K562 (cell line): ENCODE data around the gene TBPL2. TPM values are rescaled to one million over a fixed set of nuclear protein-coding genes. Genes with fewer than 3 reads are reported as not detected.
A peak's percentile ranks its signal among the peaks of the same experiment; 100 is the strongest.

Experiments
- BRF2 ChIP-seq: IDR thresholded peaks from 3 replicates; pipeline ENCODE4 v1.6.1; 2011; ENCODE audit warnings: borderline replicate concordance, mild to moderate bottlenecking; ENCODE audit not compliant: insufficient read length, insufficient read depth
- CBFA2T2 ChIP-seq: fragments of 450-650 bp; conservative IDR thresholded peaks from 2 replicates; pipeline ENCODE4 v1.6.1; 2017; ENCODE audit warnings: mild to moderate bottlenecking
- CREM ChIP-seq: IDR thresholded peaks from 2 replicates; pipeline ENCODE4 v1.6.1; 2014; ENCODE audit warnings: antibody characterized with exemption, low read depth
- ERF ChIP-seq: fragments of 450-650 bp; formaldehyde crosslinking; IDR thresholded peaks from 2 replicates; pipeline ENCODE4 v1.4.0; 2020; ENCODE audit warnings: mild to moderate bottlenecking, mixed read lengths
- HES1 ChIP-seq: fragments of 450-650 bp; IDR thresholded peaks from 2 replicates; pipeline ENCODE4 v1.6.1; 2016; ENCODE audit warnings: low read depth, mild to moderate bottlenecking, moderate library complexity
- KLF16 ChIP-seq: IDR thresholded peaks from 2 replicates; pipeline ENCODE4 v1.6.1; 2016; ENCODE audit warnings: antibody characterized with exemption
- MCM3 ChIP-seq: fragments of 450-650 bp; IDR thresholded peaks from 2 replicates; pipeline ENCODE4 v1.6.1; 2016
- NR3C1 ChIP-seq: sonication (generic); formaldehyde crosslinking; IDR thresholded peaks from 2 replicates; pipeline ENCODE4 v1.8.1; 2022; ENCODE audit warnings: missing genetic modification reagents
- POLR2G ChIP-seq: fragments of 200-400 bp; formaldehyde crosslinking; IDR thresholded peaks from 2 replicates; pipeline ENCODE4 v1.6.1; 2017; ENCODE audit warnings: low read depth, mild to moderate bottlenecking, antibody characterized with exemption, low read length, moderate library complexity
- RBM22 ChIP-seq: fragments of 200-400 bp; formaldehyde crosslinking; IDR thresholded peaks from 2 replicates; pipeline ENCODE4 v1.6.1; 2018; ENCODE audit warnings: low read length, low read depth; ENCODE audit not compliant: poor library complexity, severe bottlenecking
- RNF2 ChIP-seq: sonication (generic); IDR thresholded peaks from 2 replicates; pipeline ENCODE4 v1.6.1; 2016
- SMAD4 ChIP-seq: fragments of 250-450 bp; sonication (Bioruptor Pico); conservative IDR thresholded peaks from 2 replicates; pipeline ENCODE4 v1.8.0; 2021; ENCODE audit warnings: inconsistent platforms, mild to moderate bottlenecking, moderate library complexity
- SRSF9 ChIP-seq: fragments of 200-400 bp; formaldehyde crosslinking; IDR thresholded peaks from 2 replicates; pipeline ENCODE4 v1.6.1; 2017; ENCODE audit warnings: low read depth, low read length, borderline replicate concordance
- ZNF217 ChIP-seq: sonication (generic); formaldehyde crosslinking; IDR thresholded peaks from 2 replicates; pipeline ENCODE4 v1.8.0; 2022; ENCODE audit warnings: mild to moderate bottlenecking, missing genetic modification reagents
- ZNF507 ChIP-seq: conservative IDR thresholded peaks from 2 replicates; pipeline ENCODE4 v1.6.1; 2017; ENCODE audit warnings: missing genetic modification characterization, missing compliant biosample characterization
- ZNF57 ChIP-seq: fragments of 450-650 bp; formaldehyde crosslinking; IDR thresholded peaks from 2 replicates; pipeline ENCODE4 v1.4.0; 2020; ENCODE audit warnings: mild to moderate bottlenecking, moderate library complexity
- polyA plus RNA-seq, 8 experiments: library from polyadenylated mRNA; depleted of rRNA in 4 of 8; stranded (reverse) in 5 of 8; unstranded in 3 of 8; fragments of >200 nt; fragmentation: Nextera tagmentation in 2 of 8; fragmentation: Illumina TruSeq in 1 of 8; extraction: Ambion mirVana in 2 of 8; extraction: Trizol in 1 of 8; gene quantifications; 2 replicates each; pipeline versions ENCODE4 v1.2.1 to v1.2.3, GENCODE V29; 2011 to 2014; ENCODE audit warnings: inconsistent platforms in 1 of 8, missing spikeins in 1 of 8
- total RNA-seq, 7 experiments: library from RNA; depleted of rRNA in 6 of 7; stranded (reverse); fragments of >200 nt in 6 of 7; fragmentation: Illumina TruSeq in 2 of 7; extraction: Trizol in 2 of 7; gene quantifications; 2 replicates each; pipeline versions ENCODE4 v1.2.1 to v1.2.3, GENCODE V29; 2011 to 2021; ENCODE audit warnings: low replicate concordance in 1 of 7
- TF ChIP-seq, protein P1 (sequence below): fragments of 250-450 bp; sonication (Bioruptor Pico); IDR thresholded peaks from 2 replicates; pipeline ENCODE4 v1.5.1; 2021; ENCODE audit warnings: mild to moderate bottlenecking
- TF ChIP-seq, protein P2 (sequence below): fragments of 150-350 bp; IDR thresholded peaks from 2 replicates; pipeline ENCODE4 v1.6.1; 2014; ENCODE audit warnings: low read depth, mild to moderate bottlenecking, low read length, borderline replicate concordance
- TF ChIP-seq, protein P3 (sequence below), 2 experiments: fragments of 450-650 bp; IDR thresholded peaks; 2 replicates each; pipeline ENCODE4 v1.6.1; 2018; ENCODE audit warnings: mild to moderate bottlenecking in 2 of 2, low read depth in 1 of 2; ENCODE audit not compliant: partially characterized antibody in 2 of 2

The TBPL2 gene
- total and polyA plus RNA-seq, 9 of the 15 experiments (the other 6 are each of a cell fraction or from before 2014, with no cell fraction given): not detected

DNA sequence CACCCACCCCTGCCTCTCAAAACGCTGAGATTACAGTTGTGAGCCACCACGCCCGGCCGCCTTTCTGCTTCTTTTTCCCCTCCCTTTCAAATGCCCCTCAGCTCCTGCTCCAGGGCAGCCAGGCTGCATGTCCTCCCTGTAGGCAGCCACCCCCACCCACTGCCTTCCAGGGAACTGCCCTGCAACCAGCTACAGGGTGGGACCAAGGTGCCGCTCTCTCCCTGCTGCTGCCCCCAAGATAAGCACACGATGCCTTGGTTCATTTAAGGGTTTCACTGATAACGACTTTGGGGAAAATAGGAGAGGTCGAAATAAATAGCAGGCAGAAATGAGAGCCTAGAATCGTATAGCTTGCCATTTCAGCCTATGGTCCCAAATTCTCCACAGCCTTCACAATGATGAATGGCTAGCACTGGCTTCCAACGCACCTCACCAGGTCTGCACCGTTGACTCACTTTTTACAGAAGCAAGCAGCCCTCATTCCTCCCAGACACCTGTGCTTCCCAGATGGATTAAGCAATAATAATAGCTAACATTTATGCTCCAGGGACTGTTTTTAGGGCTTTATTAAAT is 69.4 kb downstream of the TBPL2 start (continued):
- no peak for TF ChIP-seq ZNF217 (CRISPR knock-in tag)
- no peak for TF ChIP-seq ERF (CRISPR knock-in tag)
- TF ChIP-seq, protein P1, sequence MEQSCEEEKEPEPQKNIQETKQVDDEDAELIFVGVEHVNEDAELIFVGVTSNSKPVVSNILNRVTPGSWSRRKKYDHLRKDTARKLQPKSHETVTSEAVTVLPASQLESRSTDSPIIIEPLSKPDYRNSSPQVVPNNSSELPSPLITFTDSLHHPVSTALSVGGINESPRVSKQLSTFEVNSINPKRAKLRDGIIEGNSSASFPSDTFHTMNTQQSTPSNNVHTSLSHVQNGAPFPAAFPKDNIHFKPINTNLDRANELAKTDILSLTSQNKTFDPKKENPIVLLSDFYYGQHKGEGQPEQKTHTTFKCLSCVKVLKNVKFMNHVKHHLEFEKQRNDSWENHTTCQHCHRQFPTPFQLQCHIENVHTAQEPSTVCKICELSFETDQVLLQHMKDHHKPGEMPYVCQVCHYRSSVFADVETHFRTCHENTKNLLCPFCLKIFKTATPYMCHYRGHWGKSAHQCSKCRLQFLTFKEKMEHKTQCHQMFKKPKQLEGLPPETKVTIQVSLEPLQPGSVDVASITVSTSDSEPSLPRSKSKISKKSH (CRISPR knock-in tag): no peak
- TF ChIP-seq SRSF9: no peak
- no peak for TF ChIP-seq MCM3
- TF ChIP-seq CREM: no peak
- TF ChIP-seq, protein P2, sequence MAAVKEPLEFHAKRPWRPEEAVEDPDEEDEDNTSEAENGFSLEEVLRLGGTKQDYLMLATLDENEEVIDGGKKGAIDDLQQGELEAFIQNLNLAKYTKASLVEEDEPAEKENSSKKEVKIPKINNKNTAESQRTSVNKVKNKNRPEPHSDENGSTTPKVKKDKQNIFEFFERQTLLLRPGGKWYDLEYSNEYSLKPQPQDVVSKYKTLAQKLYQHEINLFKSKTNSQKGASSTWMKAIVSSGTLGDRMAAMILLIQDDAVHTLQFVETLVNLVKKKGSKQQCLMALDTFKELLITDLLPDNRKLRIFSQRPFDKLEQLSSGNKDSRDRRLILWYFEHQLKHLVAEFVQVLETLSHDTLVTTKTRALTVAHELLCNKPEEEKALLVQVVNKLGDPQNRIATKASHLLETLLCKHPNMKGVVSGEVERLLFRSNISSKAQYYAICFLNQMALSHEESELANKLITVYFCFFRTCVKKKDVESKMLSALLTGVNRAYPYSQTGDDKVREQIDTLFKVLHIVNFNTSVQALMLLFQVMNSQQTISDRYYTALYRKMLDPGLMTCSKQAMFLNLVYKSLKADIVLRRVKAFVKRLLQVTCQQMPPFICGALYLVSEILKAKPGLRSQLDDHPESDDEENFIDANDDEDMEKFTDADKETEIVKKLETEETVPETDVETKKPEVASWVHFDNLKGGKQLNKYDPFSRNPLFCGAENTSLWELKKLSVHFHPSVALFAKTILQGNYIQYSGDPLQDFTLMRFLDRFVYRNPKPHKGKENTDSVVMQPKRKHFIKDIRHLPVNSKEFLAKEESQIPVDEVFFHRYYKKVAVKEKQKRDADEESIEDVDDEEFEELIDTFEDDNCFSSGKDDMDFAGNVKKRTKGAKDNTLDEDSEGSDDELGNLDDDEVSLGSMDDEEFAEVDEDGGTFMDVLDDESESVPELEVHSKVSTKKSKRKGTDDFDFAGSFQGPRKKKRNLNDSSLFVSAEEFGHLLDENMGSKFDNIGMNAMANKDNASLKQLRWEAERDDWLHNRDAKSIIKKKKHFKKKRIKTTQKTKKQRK: no peak
- no peak for TF ChIP-seq ZNF57 (CRISPR knock-in tag)
- TF ChIP-seq KLF16: peak; percentile 26; the same call in 1 of the 2 replicates
- TF ChIP-seq RBM22: no peak
- no peak for TF ChIP-seq SMAD4 (CRISPR knock-in tag)
- no peak for TF ChIP-seq BRF2
- peak; percentile 77 for TF ChIP-seq CBFA2T2
- no peak for TF ChIP-seq RNF2
- no peak for TF ChIP-seq NR3C1
- no peak for TF ChIP-seq POLR2G
- no peak for TF ChIP-seq ZNF507 (tag)
- no peak for TF ChIP-seq HES1
- TF ChIP-seq, protein P3, sequence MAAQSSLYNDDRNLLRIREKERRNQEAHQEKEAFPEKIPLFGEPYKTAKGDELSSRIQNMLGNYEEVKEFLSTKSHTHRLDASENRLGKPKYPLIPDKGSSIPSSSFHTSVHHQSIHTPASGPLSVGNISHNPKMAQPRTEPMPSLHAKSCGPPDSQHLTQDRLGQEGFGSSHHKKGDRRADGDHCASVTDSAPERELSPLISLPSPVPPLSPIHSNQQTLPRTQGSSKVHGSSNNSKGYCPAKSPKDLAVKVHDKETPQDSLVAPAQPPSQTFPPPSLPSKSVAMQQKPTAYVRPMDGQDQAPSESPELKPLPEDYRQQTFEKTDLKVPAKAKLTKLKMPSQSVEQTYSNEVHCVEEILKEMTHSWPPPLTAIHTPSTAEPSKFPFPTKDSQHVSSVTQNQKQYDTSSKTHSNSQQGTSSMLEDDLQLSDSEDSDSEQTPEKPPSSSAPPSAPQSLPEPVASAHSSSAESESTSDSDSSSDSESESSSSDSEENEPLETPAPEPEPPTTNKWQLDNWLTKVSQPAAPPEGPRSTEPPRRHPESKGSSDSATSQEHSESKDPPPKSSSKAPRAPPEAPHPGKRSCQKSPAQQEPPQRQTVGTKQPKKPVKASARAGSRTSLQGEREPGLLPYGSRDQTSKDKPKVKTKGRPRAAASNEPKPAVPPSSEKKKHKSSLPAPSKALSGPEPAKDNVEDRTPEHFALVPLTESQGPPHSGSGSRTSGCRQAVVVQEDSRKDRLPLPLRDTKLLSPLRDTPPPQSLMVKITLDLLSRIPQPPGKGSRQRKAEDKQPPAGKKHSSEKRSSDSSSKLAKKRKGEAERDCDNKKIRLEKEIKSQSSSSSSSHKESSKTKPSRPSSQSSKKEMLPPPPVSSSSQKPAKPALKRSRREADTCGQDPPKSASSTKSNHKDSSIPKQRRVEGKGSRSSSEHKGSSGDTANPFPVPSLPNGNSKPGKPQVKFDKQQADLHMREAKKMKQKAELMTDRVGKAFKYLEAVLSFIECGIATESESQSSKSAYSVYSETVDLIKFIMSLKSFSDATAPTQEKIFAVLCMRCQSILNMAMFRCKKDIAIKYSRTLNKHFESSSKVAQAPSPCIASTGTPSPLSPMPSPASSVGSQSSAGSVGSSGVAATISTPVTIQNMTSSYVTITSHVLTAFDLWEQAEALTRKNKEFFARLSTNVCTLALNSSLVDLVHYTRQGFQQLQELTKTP (IDR thresholded peaks at IDR 0.05; ENCODE audit: low read depth in 1 of 2, partially characterized antibody in 2 of 2): no peak
